ENCODE measurements around the gene BTBD2.

The BTBD2 gene

GRCh38 chr19:2050991-2051772 lies 35.7 kb upstream of the BTBD2 start, which contains the start of gene MKNK2:
Gene MKNK2, minus strand, starts transcription at chr19:2051244. Its CDS starts 393 bp downstream, at chr19:2050851.
- peak; percentile 19 for TF ChIP-seq CTCF (IDR thresholded peaks at IDR 0.05; ENCODE audit: low read depth, low read length)
- peak; percentile 87 to 93 for DNase-seq (ENCODE audit: low read depth in 2 of 2)
- H3K4me3 ChIP-seq (replicated peaks in 1 of 2; ENCODE audit: low read depth in 2 of 2, low read length in 2 of 2): peak within 1 kb of the TSS; percentile 96

- no peak for TF ChIP-seq CTCF (IDR thresholded peaks at IDR 0.05; ENCODE audit: low read depth, low read length)
- DNase-seq (ENCODE audit: low read depth in 2 of 2): no peak
- peak overlapping the region; percentile 96 for H3K4me3 ChIP-seq (replicated peaks in 1 of 2; ENCODE audit: low read depth in 2 of 2, low read length in 2 of 2)
These were observed 35.0 kb upstream of the BTBD2 start for GRCh38 chr19:2050349-2050990.

GRCh38 chr19:2049741-2050348 lies 34.3 kb upstream of the BTBD2 start:
- DNase-seq (ENCODE audit: low read depth in 2 of 2): peak; percentile 79 to 83
- H3K4me3 ChIP-seq (replicated peaks in 1 of 2; ENCODE audit: low read depth in 2 of 2, low read length in 2 of 2): peak overlapping the region; percentile 96
- no peak for TF ChIP-seq CTCF (IDR thresholded peaks at IDR 0.05; ENCODE audit: low read depth, low read length)

GRCh38 chr19:2048959-2049740 lies 33.6 kb upstream of the BTBD2 start:
- peak in 1 of 2 donors; percentile 35 for DNase-seq (ENCODE audit: low read depth in 2 of 2)
- H3K4me3 ChIP-seq (replicated peaks in 1 of 2; ENCODE audit: low read depth in 2 of 2, low read length in 2 of 2): peak overlapping the region; percentile 96
- TF ChIP-seq CTCF (IDR thresholded peaks at IDR 0.05; ENCODE audit: low read depth, low read length): no peak

- TF ChIP-seq CTCF (IDR thresholded peaks at IDR 0.05; ENCODE audit: low read depth, low read length): no peak
- H3K4me3 ChIP-seq (replicated peaks in 1 of 2; ENCODE audit: low read depth in 2 of 2, low read length in 2 of 2): peak overlapping the region; percentile 96
- no peak for DNase-seq (ENCODE audit: low read depth in 2 of 2)
These were observed 32.8 kb upstream of the BTBD2 start for GRCh38 chr19:2048104-2048958.
